ENCODE measurements around the gene CD300A.
A peak's percentile ranks its signal among the peaks of the same experiment; 100 is the strongest.

CD300A gene

GRCh38 chr17:74446551-74447500 is 19.6 kb upstream of the CD300A start:
- Mint-ChIP-seq H3K27ac (no peak overlapping the region), H3K9me3 (no peaks in the 10 kb centered on the region), H3K4me3 (no peak overlapping the region), H3K36me3 (ENCODE audit: low read depth) (no peaks in the 10 kb centered on the region), H3K4me1 (ENCODE audit: low read depth) (no peaks in the 10 kb centered on the region), H3K27me3 (ENCODE audit: low read depth) (no peaks in the 10 kb centered on the region)
- DNase-seq (ENCODE audit: low spot score) = peak; percentile 26

DNA sequence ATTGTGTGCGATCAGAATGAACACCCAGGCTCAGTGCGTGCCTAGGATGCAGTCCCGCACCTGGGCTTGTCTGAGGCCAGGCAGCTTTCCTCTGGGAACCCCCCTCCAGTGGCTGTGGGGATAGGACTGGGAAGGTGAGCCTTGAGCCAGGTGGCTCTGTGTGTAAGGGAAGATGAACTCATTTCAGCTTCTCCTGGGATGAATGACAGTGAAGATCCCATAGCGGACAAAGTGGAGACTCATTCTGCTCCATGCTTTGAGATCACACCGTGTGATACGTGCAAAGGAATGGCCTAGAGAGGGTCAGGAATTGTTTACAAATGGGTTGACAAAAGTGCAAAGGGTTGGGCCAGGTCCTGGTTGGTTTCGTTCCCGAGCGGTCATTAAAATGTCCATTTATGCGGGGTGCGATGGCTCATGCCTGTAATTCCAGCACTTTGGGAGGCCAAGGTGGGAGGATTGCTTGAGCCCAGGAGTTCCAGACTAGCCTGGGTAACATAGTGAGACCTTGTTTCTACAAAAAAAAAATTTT is 18.7 kb upstream of the CD300A start:
- Mint-ChIP-seq H3K4me3 (no peak overlapping the region), H3K36me3 (ENCODE audit: low read depth) (no peaks in the 10 kb centered on the region), H3K4me1 (ENCODE audit: low read depth) (peaks cover 7% of the 10 kb centered on the region), H3K27me3 (ENCODE audit: low read depth) (peaks cover 3% of the 10 kb centered on the region), H3K27ac (no peak overlapping the region), H3K9me3 (no peaks in the 10 kb centered on the region)
- no peak for DNase-seq (ENCODE audit: low spot score)

- Mint-ChIP-seq H3K4me3 (no peak overlapping the region), H3K9me3 (no peaks in the 10 kb centered on the region), H3K27ac (no peak overlapping the region), H3K27me3 (ENCODE audit: low read depth) (peaks cover 5% of the 10 kb centered on the region), H3K4me1 (ENCODE audit: low read depth) (peaks cover 11% of the 10 kb centered on the region), H3K36me3 (ENCODE audit: low read depth) (no peaks in the 10 kb centered on the region)
- DNase-seq (ENCODE audit: low spot score) = no peak
Measured at GRCh38 chr17:74448756-74449155, 17.7 kb upstream of the CD300A start.

GRCh38 chr17:74449306-74449705 is 17.1 kb upstream of the CD300A start:
- Mint-ChIP-seq H3K27me3 (ENCODE audit: low read depth) (peaks cover 5% of the 10 kb centered on the region), H3K9me3 (no peaks in the 10 kb centered on the region), H3K36me3 (ENCODE audit: low read depth) (no peaks in the 10 kb centered on the region), H3K4me1 (ENCODE audit: low read depth) (peaks cover 12% of the 10 kb centered on the region), H3K27ac (no peak overlapping the region), H3K4me3 (no peak overlapping the region)
- DNase-seq (ENCODE audit: low spot score) = no peak

GRCh38 chr17:74449773-74450172 is 16.7 kb upstream of the CD300A start:
- no peak overlapping the region for H3K27ac Mint-ChIP-seq
- H3K27me3 Mint-ChIP-seq (ENCODE audit: low read depth) = peaks cover 5% of the 10 kb centered on the region
- peaks cover 12% of the 10 kb centered on the region for H3K4me1 Mint-ChIP-seq (ENCODE audit: low read depth)
- DNase-seq (ENCODE audit: low spot score) = no peak
- no peaks in the 10 kb centered on the region for H3K36me3 Mint-ChIP-seq (ENCODE audit: low read depth)
- no peaks in the 10 kb centered on the region for H3K9me3 Mint-ChIP-seq
- no peak overlapping the region for H3K4me3 Mint-ChIP-seq

- DNase-seq (ENCODE audit: low spot score) = no peak
- H3K4me3 Mint-ChIP-seq = no peak overlapping the region
- H3K27me3 Mint-ChIP-seq (ENCODE audit: low read depth) = peaks cover 5% of the 10 kb centered on the region
- peaks cover 12% of the 10 kb centered on the region for H3K4me1 Mint-ChIP-seq (ENCODE audit: low read depth)
- no peak overlapping the region for H3K27ac Mint-ChIP-seq
- H3K9me3 Mint-ChIP-seq = no peaks in the 10 kb centered on the region
- H3K36me3 Mint-ChIP-seq (ENCODE audit: low read depth) = no peaks in the 10 kb centered on the region
Measured at GRCh38 chr17:74450231-74450630, 16.2 kb upstream of the CD300A start.

- H3K27me3 Mint-ChIP-seq (ENCODE audit: low read depth) = peaks cover 5% of the 10 kb centered on the region
- H3K27ac Mint-ChIP-seq = no peak overlapping the region
Measured at GRCh38 chr17:74450925-74451403, 15.5 kb upstream of the CD300A start.

DNA sequence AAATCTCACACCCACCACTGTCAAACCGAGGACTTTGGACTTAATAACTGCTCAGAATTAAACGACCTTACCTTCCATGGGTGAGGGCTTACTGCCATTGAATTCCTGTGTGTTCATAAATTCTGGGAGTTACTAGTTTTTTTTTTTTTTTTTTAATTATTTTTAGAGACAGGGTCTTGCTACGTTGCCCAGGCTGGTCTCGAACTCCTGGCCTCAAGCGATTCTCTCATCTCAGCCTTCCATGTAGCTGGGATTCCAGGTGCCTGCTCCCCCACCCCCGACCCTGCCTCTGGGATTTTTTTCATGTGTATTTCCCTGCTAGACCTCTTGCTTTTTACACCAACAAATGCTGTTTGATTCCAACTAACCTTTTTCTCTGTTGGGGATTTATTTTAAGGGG is 14.9 kb upstream of the CD300A start:
- Mint-ChIP-seq H3K27ac (no peak overlapping the region), H3K4me3 (no peak overlapping the region), H3K36me3 (ENCODE audit: low read depth) (no peaks in the 10 kb centered on the region), H3K9me3 (no peaks in the 10 kb centered on the region), H3K27me3 (ENCODE audit: low read depth) (peaks cover 5% of the 10 kb centered on the region), H3K4me1 (ENCODE audit: low read depth) (peaks cover 12% of the 10 kb centered on the region)
- no peak for DNase-seq (ENCODE audit: low spot score)

More at GRCh38 chr17:74450925-74451403, 15.5 kb upstream of the CD300A start:
- H3K4me3 Mint-ChIP-seq = no peak overlapping the region
- no peaks in the 10 kb centered on the region for H3K36me3 Mint-ChIP-seq (ENCODE audit: low read depth)
- no peak for DNase-seq (ENCODE audit: low spot score)
- H3K9me3 Mint-ChIP-seq = no peaks in the 10 kb centered on the region
- peaks cover 12% of the 10 kb centered on the region for H3K4me1 Mint-ChIP-seq (ENCODE audit: low read depth)

DNA sequence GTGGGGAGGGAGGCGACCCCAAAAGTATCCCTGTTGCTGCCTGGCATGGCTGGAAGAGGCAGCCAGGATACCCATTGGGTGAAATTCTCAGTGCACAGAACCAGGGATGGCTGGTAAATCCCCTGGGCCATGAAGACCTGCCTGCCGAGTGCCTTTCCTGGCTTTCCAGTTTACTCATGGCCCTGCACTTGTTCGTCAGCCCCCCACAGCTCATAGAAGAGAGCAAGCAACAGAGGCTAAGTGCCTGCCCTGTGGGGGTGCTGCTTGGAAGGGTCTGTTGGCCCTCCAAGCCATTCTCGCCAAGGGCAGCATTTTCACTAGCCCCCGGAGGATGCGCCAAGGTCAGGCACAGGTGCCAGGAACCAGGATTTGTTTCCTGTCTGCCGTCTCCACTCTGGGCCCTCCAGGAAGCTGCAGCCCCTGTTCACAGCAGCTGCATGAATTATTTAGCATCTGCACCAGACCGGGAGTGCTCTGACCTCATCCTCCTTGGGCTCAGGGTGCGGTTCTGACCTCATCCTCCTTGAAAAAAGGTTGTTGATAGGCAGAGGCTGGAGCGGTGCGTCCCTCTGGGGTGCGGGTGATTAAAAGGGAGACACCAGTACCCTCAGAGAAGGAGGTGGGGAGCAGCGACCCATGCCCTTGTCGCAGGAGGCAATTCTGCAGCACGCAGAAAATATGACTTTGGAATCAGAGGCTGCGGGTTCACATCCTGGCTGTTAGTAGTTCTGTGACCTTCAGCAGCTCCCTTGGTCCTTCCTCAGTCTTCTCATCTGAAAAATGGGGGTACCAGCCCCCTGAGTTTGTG is 14.2 kb upstream of the CD300A start:
- Mint-ChIP-seq H3K4me1 (ENCODE audit: low read depth) (peaks cover 16% of the 10 kb centered on the region), H3K27me3 (ENCODE audit: low read depth) (peaks cover 5% of the 10 kb centered on the region), H3K9me3 (no peaks in the 10 kb centered on the region), H3K27ac (peak overlapping the region; percentile 6), H3K36me3 (ENCODE audit: low read depth) (no peaks in the 10 kb centered on the region), H3K4me3 (peak overlapping the region; percentile 22)
- no peak for DNase-seq (ENCODE audit: low spot score)

DNA sequence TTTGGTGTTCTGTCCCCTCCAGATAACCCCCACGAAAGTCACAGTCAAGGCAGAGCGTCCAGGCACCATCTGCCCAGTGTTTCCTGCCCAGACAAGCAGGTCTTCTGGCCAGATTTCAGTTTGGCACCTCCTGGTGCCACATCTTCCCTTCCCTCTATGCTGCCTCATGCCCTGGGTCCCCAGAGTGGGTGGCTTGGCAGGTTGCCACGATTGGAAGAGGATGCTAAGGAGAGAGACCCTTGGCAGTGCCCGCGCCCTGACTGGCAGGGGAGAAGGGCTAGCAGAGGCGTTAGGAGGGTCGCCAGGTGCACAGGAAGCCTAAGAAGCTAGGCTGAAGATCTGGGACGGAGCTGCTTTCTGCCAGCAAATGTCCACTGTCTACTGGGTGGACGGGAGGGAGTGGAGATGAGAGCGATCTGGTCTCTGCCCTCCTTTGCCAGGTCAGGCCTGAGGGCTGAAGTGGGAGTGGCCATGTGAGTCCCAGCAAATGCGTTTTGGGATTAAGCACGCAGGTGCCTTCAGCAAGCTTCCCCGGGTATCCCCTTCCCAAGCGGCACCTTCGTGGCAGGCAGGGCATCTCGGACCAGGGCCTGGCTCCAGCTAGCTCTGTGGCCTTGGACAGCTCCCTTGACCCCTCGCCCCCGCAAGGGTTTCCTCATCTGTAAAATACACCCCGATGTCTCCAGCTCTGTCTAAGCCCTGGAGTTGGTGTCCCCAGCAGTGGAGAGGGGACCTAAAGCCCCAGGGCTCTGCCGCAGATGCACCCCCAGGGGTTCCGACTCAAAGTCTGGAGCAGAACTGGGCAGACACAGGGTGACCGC is 13.4 kb upstream of the CD300A start:
- Mint-ChIP-seq H3K27me3 (ENCODE audit: low read depth) (peaks cover 5% of the 10 kb centered on the region), H3K4me3 (peak overlapping the region; percentile 22), H3K36me3 (ENCODE audit: low read depth) (no peaks in the 10 kb centered on the region), H3K9me3 (no peaks in the 10 kb centered on the region), H3K27ac (no peak overlapping the region), H3K4me1 (ENCODE audit: low read depth) (peaks cover 20% of the 10 kb centered on the region)
- DNase-seq (ENCODE audit: low spot score) = no peak

DNA sequence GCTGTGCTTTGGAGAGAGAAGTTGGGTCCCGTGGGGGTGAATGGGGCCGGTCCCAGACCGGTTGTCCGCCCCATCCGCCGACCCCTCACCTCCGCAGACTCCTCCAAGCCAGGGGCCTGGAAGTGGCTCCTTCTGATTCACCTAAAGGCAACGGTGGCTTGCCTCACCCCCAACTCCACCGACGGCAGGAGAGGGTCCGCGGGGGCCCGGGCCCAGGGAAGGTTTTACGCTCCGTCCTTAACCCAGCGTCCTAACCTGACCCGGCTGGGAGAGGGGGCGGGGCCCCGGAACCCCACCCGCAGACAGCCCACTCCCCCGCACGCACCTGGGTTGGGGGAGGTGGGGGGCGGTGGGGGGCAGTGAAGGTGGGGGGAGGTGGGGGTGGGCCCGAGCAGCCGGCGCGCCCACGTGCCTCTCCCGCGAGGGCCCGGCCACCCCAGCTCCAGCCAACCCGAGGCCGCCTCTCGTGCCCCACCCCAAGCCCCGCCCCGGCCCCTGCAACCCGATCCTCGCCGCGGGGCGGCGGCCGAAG is 12.7 kb upstream of the CD300A start:
- H3K36me3 Mint-ChIP-seq (ENCODE audit: low read depth) = no peaks in the 10 kb centered on the region
- no peak overlapping the region for H3K4me3 Mint-ChIP-seq
- no peak overlapping the region for H3K27ac Mint-ChIP-seq
- peaks cover 10% of the 10 kb centered on the region for H3K27me3 Mint-ChIP-seq (ENCODE audit: low read depth)
- peaks cover 24% of the 10 kb centered on the region for H3K4me1 Mint-ChIP-seq (ENCODE audit: low read depth)
- no peaks in the 10 kb centered on the region for H3K9me3 Mint-ChIP-seq
- no peak for DNase-seq (ENCODE audit: low spot score)

GRCh38 chr17:74454197-74455024 is 12.0 kb upstream of the CD300A start:
- H3K27ac Mint-ChIP-seq = no peak overlapping the region
- DNase-seq (ENCODE audit: low spot score) = peak; percentile 79

More at GRCh38 chr17:74454197-74455024, 12.0 kb upstream of the CD300A start:
- peak overlapping the region; percentile 47 for H3K4me3 Mint-ChIP-seq
- no peaks in the 10 kb centered on the region for H3K9me3 Mint-ChIP-seq
- peaks cover 12% of the 10 kb centered on the region for H3K27me3 Mint-ChIP-seq (ENCODE audit: low read depth)
- peaks cover 27% of the 10 kb centered on the region for H3K4me1 Mint-ChIP-seq (ENCODE audit: low read depth)
- no peaks in the 10 kb centered on the region for H3K36me3 Mint-ChIP-seq (ENCODE audit: low read depth)
